ENCODE results near the gene DAPK1.

The DAPK1 gene

GRCh38 chr9:87603854-87604490 lies 106.3 kb downstream of the DAPK1 start:
- H3K27ac ChIP-seq, result peak overlapping the region; percentile 25; the same call in 1 of the 2 replicates
- H3K27me3 ChIP-seq (ENCODE audit: insufficient read depth, low read depth, severe bottlenecking), result no peaks in the 10 kb centered on the region
- TF ChIP-seq, protein P1, sequence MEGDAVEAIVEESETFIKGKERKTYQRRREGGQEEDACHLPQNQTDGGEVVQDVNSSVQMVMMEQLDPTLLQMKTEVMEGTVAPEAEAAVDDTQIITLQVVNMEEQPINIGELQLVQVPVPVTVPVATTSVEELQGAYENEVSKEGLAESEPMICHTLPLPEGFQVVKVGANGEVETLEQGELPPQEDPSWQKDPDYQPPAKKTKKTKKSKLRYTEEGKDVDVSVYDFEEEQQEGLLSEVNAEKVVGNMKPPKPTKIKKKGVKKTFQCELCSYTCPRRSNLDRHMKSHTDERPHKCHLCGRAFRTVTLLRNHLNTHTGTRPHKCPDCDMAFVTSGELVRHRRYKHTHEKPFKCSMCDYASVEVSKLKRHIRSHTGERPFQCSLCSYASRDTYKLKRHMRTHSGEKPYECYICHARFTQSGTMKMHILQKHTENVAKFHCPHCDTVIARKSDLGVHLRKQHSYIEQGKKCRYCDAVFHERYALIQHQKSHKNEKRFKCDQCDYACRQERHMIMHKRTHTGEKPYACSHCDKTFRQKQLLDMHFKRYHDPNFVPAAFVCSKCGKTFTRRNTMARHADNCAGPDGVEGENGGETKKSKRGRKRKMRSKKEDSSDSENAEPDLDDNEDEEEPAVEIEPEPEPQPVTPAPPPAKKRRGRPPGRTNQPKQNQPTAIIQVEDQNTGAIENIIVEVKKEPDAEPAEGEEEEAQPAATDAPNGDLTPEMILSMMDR (IDR thresholded peaks at IDR 0.05; ENCODE audit: low read depth, low read length), result no peak
- no peaks in the 10 kb centered on the region for H3K9me3 ChIP-seq (ENCODE audit: severe bottlenecking)
- no peak overlapping the region for H3K4me3 ChIP-seq (ENCODE audit: low read depth, low read length)
- H3K36me3 ChIP-seq, result peaks cover 20% of the 10 kb centered on the region
- no peak for DNase-seq

GRCh38 chr9:87604886-87605588 lies 107.4 kb downstream of the DAPK1 start:
- Histone ChIP-seq H3K4me3 (ENCODE audit: low read depth, low read length) (no peak overlapping the region), H3K27ac (peak overlapping the region; percentile 91), H3K36me3 (peaks cover 22% of the 10 kb centered on the region), H3K9me3 (ENCODE audit: severe bottlenecking) (no peaks in the 10 kb centered on the region), H3K27me3 (ENCODE audit: insufficient read depth, low read depth, severe bottlenecking) (no peaks in the 10 kb centered on the region)
- no peak for DNase-seq
- TF ChIP-seq, protein P1 (IDR thresholded peaks at IDR 0.05; ENCODE audit: low read depth, low read length), result no peak

GRCh38 chr9:87605676-87606075 lies 108.0 kb downstream of the DAPK1 start:
- peaks cover 23% of the 10 kb centered on the region for H3K36me3 ChIP-seq
- DNase-seq, result peak; percentile 67
- peak overlapping the region; percentile 91 for H3K27ac ChIP-seq
- TF ChIP-seq, protein P1 (IDR thresholded peaks at IDR 0.05; ENCODE audit: low read depth, low read length), result no peak
- H3K4me3 ChIP-seq (ENCODE audit: low read depth, low read length), result no peak overlapping the region
- H3K9me3 ChIP-seq (ENCODE audit: severe bottlenecking), result no peaks in the 10 kb centered on the region
- H3K27me3 ChIP-seq (ENCODE audit: insufficient read depth, low read depth, severe bottlenecking), result no peaks in the 10 kb centered on the region

DNA sequence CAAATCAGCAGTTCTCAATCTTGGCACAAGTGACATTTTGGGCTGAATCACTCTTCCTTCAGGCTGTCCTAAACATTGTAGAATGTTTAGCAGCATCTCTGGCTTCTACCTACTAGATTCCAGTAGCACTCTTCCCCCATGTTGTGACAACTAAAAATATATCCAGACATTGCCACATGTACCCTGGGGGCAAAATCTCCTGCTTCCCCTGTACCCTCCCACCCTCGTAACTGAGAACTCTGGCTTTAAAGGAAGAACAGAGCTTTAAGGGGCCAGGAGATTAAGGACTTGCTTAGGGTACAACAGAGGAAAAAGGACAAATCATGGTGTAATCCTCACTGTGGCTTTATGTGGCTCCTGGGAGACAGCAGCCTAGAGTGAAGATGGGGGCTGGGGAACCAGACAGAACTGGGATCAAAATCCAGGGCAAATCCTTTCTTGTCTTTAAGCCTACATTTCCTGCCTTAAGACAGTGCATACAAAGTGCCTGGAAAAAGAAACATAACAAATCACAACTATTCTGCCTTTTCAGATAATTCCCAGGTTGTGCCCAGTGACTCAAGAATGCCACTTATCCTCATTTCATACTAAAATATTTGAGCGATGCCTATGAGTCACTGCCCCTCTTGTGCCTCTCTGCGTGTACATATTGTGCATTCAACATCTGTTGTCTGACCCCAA lies 109.3 kb downstream of the DAPK1 start:
- peak overlapping the region; percentile 91 for H3K27ac ChIP-seq
- TF ChIP-seq, protein P1 (IDR thresholded peaks at IDR 0.05; ENCODE audit: low read depth, low read length), result no peak
- H3K9me3 ChIP-seq (ENCODE audit: severe bottlenecking), result no peaks in the 10 kb centered on the region
- 0 out of 2 replicates have a peak overlapping the region, but pooled peaks have one; percentile 4 for H3K4me3 ChIP-seq (ENCODE audit: low read depth, low read length)
- H3K27me3 ChIP-seq (ENCODE audit: insufficient read depth, low read depth, severe bottlenecking), result no peaks in the 10 kb centered on the region
- DNase-seq, result peak; percentile 85
- H3K36me3 ChIP-seq, result peaks cover 30% of the 10 kb centered on the region

DNA sequence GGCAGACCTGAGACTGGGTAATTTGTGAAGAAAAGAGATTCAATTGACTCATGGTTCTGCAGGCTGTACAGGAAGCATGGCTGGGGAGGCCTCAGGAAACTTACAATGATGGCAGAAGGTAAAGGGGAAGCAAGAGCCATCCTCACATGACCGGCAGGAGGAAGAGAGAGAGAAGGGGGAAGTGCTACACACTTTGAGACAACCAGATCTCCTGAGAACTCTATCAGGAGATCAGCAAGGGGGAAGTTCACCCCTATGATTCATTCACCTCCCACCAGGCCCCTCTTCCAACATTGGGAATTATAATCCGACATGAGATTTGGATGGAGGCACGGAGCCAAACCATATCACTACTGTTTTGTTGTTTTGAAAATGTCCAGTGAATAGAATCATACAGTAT lies 110.2 kb downstream of the DAPK1 start:
- no peaks in the 10 kb centered on the region for H3K27me3 ChIP-seq (ENCODE audit: insufficient read depth, low read depth, severe bottlenecking)
- no peak overlapping the region for H3K4me3 ChIP-seq (ENCODE audit: low read depth, low read length)
- no peaks in the 10 kb centered on the region for H3K9me3 ChIP-seq (ENCODE audit: severe bottlenecking)
- peaks cover 38% of the 10 kb centered on the region for H3K36me3 ChIP-seq
- TF ChIP-seq, protein P1 (IDR thresholded peaks at IDR 0.05; ENCODE audit: low read depth, low read length), result no peak
- DNase-seq, result no peak
- H3K27ac ChIP-seq, result peak overlapping the region; percentile 91
